ENCODE results near the gene ASB7.

- TF ChIP-seq BHLHE40 (IDR thresholded peaks at IDR 0.05; ENCODE audit: borderline replicate concordance), result no peak
- TF ChIP-seq NFRKB (IDR thresholded peaks at IDR 0.05), result no peak
Observed at GRCh38 chr15:100602064-100602822, at the start of gene ASB7, which contains the start of gene LINS1.
